GM23338 (cell line): Measurements from ENCODE around the gene ESYT1. TPM values are rescaled to one million over a fixed set of nuclear protein-coding genes. Genes with fewer than 3 reads are reported as not detected.

Experiments used
- ATAC-seq: fragments of 200-7000 bp; cut with Tn5 transposase; 3 replicates; pipeline ENCODE4 v1.9.1; 2020
- DNase-seq: peaks from one replicate; pipeline ENCODE4 v3.0.0-alpha.2; 2015; ENCODE audit warnings: low spot score
- H2AFZ ChIP-seq: fragments of 200-600 bp; sonication (generic); 2 replicates; pipeline ENCODE4 v1.8.0; 2016; ENCODE audit warnings: antibody characterized with exemption, mild to moderate bottlenecking, moderate library complexity
- H3F3A ChIP-seq: fragments of 200-600 bp; sonication (generic); replicated peaks from 2 replicates; pipeline ENCODE4 v1.8.0; 2017; ENCODE audit warnings: antibody characterized with exemption, mixed run types, low read depth
- H3K27ac ChIP-seq: fragments of 200-600 bp; sonication (generic); 2 replicates; pipeline ENCODE4 v1.6.1; 2016; ENCODE audit warnings: low read depth
- H3K27me3 ChIP-seq: fragments of 200-600 bp; sonication (generic); 2 replicates; pipeline ENCODE4 v1.8.0; 2016; ENCODE audit warnings: mild to moderate bottlenecking, mixed run types, moderate library complexity; ENCODE audit not compliant: insufficient read depth
- H3K36me3 ChIP-seq: fragments of 200-600 bp; sonication (generic); 2 replicates; pipeline ENCODE4 v1.8.0; 2016; ENCODE audit warnings: mild to moderate bottlenecking; ENCODE audit not compliant: insufficient read depth
- H3K4me1 ChIP-seq: fragments of 200-600 bp; sonication (generic); 2 replicates; pipeline ENCODE4 v1.8.0; 2016; ENCODE audit warnings: mild to moderate bottlenecking, moderate library complexity; ENCODE audit not compliant: insufficient read depth
- H3K4me2 ChIP-seq: fragments of 200-600 bp; sonication (generic); 2 replicates; pipeline ENCODE4 v1.7.1; 2017; ENCODE audit warnings: mixed run types
- H3K4me3 ChIP-seq: fragments of 200-600 bp; sonication (generic); 2 replicates; pipeline ENCODE4 v1.6.1; 2016; ENCODE audit warnings: mixed run types
- H3K79me2 ChIP-seq: fragments of 200-600 bp; sonication (generic); replicated peaks from 2 replicates; pipeline ENCODE4 v1.8.0; 2017; ENCODE audit warnings: mild to moderate bottlenecking; ENCODE audit not compliant: insufficient read depth
- H3K9me2 ChIP-seq: fragments of 200-600 bp; sonication (generic); 2 replicates; pipeline ENCODE4 v1.8.0; 2017; ENCODE audit not compliant: insufficient read depth
- H4K20me1 ChIP-seq: fragments of 200-600 bp; sonication (generic); replicated peaks from 2 replicates; pipeline ENCODE4 v1.8.0; 2017; ENCODE audit warnings: mild to moderate bottlenecking; ENCODE audit not compliant: insufficient read depth
- H3K27ac Mint-ChIP-seq: 2 replicates; pipeline ENCODE4 v1.8.0; 2020; ENCODE audit warnings: inconsistent platforms, mild to moderate bottlenecking, moderate library complexity, mixed read lengths
- H3K27me3 Mint-ChIP-seq: 3 replicates; pipeline ENCODE4 v1.8.0; 2022; ENCODE audit warnings: low read depth, mild to moderate bottlenecking, moderate library complexity, mixed read lengths, inconsistent platforms; ENCODE audit not compliant: insufficient read depth, poor library complexity
- H3K36me3 Mint-ChIP-seq: 3 replicates; pipeline ENCODE4 v1.8.0; 2021; ENCODE audit warnings: low read depth, mild to moderate bottlenecking, inconsistent platforms, moderate library complexity, mixed read lengths
- H3K4me1 Mint-ChIP-seq: 3 replicates; pipeline ENCODE4 v1.8.0; 2020; ENCODE audit warnings: mild to moderate bottlenecking, inconsistent platforms, mixed read lengths
- H3K4me3 Mint-ChIP-seq: 3 replicates; pipeline ENCODE4 v1.8.0; 2021; ENCODE audit warnings: moderate library complexity, mild to moderate bottlenecking, inconsistent platforms, mixed read lengths
- H3K9me3 Mint-ChIP-seq: 3 replicates; pipeline ENCODE4 v1.8.0; 2020; ENCODE audit warnings: moderate library complexity, mild to moderate bottlenecking, inconsistent platforms, mixed read lengths
- CREB1 ChIP-seq: fragments of 250-450 bp; sonication (Bioruptor Pico); IDR thresholded peaks from 2 replicates; pipeline ENCODE4 v1.5.0; 2020; ENCODE audit warnings: low read depth, mild to moderate bottlenecking, moderate library complexity
- CTCF ChIP-seq, 2 experiments: fragments of 200-600 bp in 1 of 2; sonication (generic) in 1 of 2; conservative IDR thresholded peaks; 2 replicates each; pipeline versions ENCODE4 v1.5.1 to v1.6.1; 2016 to 2017; ENCODE audit warnings: antibody characterized with exemption in 2 of 2, low read depth in 2 of 2, mild to moderate bottlenecking in 2 of 2, moderate library complexity in 1 of 2
- EZH2 ChIP-seq: fragments of 200-600 bp; sonication (generic); IDR thresholded peaks from one replicate; pipeline ENCODE4 v1.8.0; 2017; ENCODE audit warnings: antibody characterized with exemption, mild to moderate bottlenecking, low read depth; ENCODE audit not compliant: unreplicated experiment
- EZH2phosphoT487 ChIP-seq: fragments of 200-600 bp; sonication (generic); IDR thresholded peaks from one replicate; pipeline ENCODE4 v1.8.1; 2018; ENCODE audit warnings: antibody characterized with exemption; ENCODE audit not compliant: unreplicated experiment
- POLR2AphosphoS5 ChIP-seq: IDR thresholded peaks from 2 replicates; pipeline ENCODE4 v1.6.1; 2016; ENCODE audit warnings: antibody characterized with exemption, low read depth
- STAT1 ChIP-seq: IDR thresholded peaks from one replicate; pipeline ENCODE4 v1.6.1; 2016; ENCODE audit warnings: antibody characterized with exemption; ENCODE audit not compliant: unreplicated experiment
- ZNF114 ChIP-seq: fragments of 250-450 bp; sonication (Bioruptor Pico); IDR thresholded peaks from 2 replicates; pipeline ENCODE4 v1.5.0; 2020; ENCODE audit warnings: mild to moderate bottlenecking, moderate library complexity
- ZNF331 ChIP-seq: fragments of 250-450 bp; sonication (Bioruptor Pico); IDR thresholded peaks from 2 replicates; pipeline ENCODE4 v1.5.0; 2020; ENCODE audit warnings: low read depth, mild to moderate bottlenecking, moderate library complexity
- polyA plus RNA-seq: library from polyadenylated mRNA; unstranded; fragments of >200 nt; fragmentation: Nextera tagmentation; extraction: Ambion mirVana; gene quantifications from 2 replicates; pipeline ENCODE4 v1.2.1, GENCODE V29; 2016
- total RNA-seq: library from RNA; depleted of rRNA; stranded (reverse); fragments of >200 nt; shearing (Covaris generic); gene quantifications from 2 replicates; pipeline ENCODE4 v1.2.3, GENCODE V29; 2014
- TF ChIP-seq, protein P1 (sequence below): IDR thresholded peaks from one replicate; pipeline ENCODE4 v1.6.1; 2018; ENCODE audit warnings: antibody characterized with exemption; ENCODE audit not compliant: unreplicated experiment
- TF ChIP-seq, protein P2 (sequence below): IDR thresholded peaks from 2 replicates; pipeline ENCODE4 v1.6.1; 2016; ENCODE audit warnings: antibody characterized with exemption

Gene ESYT1
- total and polyA plus RNA-seq, 2 experiments from 2014 or later, result 23.3 to 142 TPM

DNA sequence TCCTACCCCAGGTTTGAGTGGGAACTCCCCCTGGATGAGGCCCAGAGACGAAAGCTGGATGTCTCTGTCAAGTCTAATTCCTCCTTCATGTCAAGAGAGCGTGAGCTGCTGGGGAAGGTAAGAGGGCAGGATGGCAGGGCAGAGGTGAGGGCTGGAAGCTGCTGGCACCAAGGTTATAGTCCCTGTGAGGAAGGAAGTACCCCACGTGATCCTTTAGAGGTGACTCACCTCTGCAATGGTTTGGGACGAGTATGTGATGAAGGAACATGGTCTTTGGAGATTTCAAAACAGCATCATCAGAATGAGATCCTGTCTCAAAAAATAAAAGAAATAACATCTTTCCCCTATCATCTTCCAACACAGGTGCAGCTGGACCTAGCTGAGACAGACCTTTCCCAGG, 15.2 kb downstream of the ESYT1 start:
- Histone ChIP-seq H3K9me2 (no peaks in the 10 kb centered on the region), H4K20me1 (no peaks in the 10 kb centered on the region; the same call in 1 of the 2 replicates), H2AFZ (no peak overlapping the region), H3K27ac (no peak overlapping the region), H3K4me3 (no peak overlapping the region), H3K4me1 (no peaks in the 10 kb centered on the region), H3K36me3 (peaks cover 57% of the 10 kb centered on the region), H3K4me2 (no peak overlapping the region), H3K79me2 (no peaks in the 10 kb centered on the region), H3F3A (peaks cover 6% of the 10 kb centered on the region; the same call in 1 of the 2 replicates), H3K27me3 (no peaks in the 10 kb centered on the region)
- peaks cover 71% of the 10 kb centered on the region for H3K36me3 Mint-ChIP-seq
- ATAC-seq (no peak), DNase-seq (no peak)
- H3K4me3 Mint-ChIP-seq, result no peak overlapping the region
- H3K27me3 Mint-ChIP-seq, result peaks cover 4% of the 10 kb centered on the region
- H3K4me1 Mint-ChIP-seq, result no peaks in the 10 kb centered on the region
- H3K27ac Mint-ChIP-seq, result no peak overlapping the region
- TF ChIP-seq STAT1 (no peak), EZH2phosphoT487 (no peak), ZNF331 (CRISPR knock-in tag) (no peak), ZNF114 (CRISPR knock-in tag) (no peak), CREB1 (no peak), POLR2AphosphoS5 (no peak), CTCF (conservative IDR thresholded peaks at IDR 0.05; ENCODE audit: low read depth in 2 of 2) (no peak)
- TF ChIP-seq, protein P1, sequence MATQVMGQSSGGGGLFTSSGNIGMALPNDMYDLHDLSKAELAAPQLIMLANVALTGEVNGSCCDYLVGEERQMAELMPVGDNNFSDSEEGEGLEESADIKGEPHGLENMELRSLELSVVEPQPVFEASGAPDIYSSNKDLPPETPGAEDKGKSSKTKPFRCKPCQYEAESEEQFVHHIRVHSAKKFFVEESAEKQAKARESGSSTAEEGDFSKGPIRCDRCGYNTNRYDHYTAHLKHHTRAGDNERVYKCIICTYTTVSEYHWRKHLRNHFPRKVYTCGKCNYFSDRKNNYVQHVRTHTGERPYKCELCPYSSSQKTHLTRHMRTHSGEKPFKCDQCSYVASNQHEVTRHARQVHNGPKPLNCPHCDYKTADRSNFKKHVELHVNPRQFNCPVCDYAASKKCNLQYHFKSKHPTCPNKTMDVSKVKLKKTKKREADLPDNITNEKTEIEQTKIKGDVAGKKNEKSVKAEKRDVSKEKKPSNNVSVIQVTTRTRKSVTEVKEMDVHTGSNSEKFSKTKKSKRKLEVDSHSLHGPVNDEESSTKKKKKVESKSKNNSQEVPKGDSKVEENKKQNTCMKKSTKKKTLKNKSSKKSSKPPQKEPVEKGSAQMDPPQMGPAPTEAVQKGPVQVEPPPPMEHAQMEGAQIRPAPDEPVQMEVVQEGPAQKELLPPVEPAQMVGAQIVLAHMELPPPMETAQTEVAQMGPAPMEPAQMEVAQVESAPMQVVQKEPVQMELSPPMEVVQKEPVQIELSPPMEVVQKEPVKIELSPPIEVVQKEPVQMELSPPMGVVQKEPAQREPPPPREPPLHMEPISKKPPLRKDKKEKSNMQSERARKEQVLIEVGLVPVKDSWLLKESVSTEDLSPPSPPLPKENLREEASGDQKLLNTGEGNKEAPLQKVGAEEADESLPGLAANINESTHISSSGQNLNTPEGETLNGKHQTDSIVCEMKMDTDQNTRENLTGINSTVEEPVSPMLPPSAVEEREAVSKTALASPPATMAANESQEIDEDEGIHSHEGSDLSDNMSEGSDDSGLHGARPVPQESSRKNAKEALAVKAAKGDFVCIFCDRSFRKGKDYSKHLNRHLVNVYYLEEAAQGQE, result no peak
- TF ChIP-seq, protein P2, sequence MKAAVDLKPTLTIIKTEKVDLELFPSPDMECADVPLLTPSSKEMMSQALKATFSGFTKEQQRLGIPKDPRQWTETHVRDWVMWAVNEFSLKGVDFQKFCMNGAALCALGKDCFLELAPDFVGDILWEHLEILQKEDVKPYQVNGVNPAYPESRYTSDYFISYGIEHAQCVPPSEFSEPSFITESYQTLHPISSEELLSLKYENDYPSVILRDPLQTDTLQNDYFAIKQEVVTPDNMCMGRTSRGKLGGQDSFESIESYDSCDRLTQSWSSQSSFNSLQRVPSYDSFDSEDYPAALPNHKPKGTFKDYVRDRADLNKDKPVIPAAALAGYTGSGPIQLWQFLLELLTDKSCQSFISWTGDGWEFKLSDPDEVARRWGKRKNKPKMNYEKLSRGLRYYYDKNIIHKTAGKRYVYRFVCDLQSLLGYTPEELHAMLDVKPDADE, result no peak
- H3K9me3 Mint-ChIP-seq, result no peaks in the 10 kb centered on the region

GRCh38 chr12:56143870-56144269, 15.8 kb downstream of the ESYT1 start:
- H3K27ac ChIP-seq, result no peak overlapping the region
- H3K9me3 Mint-ChIP-seq, result no peaks in the 10 kb centered on the region
- H3F3A ChIP-seq, result peaks cover 6% of the 10 kb centered on the region; the same call in 1 of the 2 replicates
- peaks cover 4% of the 10 kb centered on the region for H3K27me3 Mint-ChIP-seq
- no peaks in the 10 kb centered on the region for H3K4me1 ChIP-seq
- H2AFZ ChIP-seq, result no peak overlapping the region
- no peaks in the 10 kb centered on the region for H3K27me3 ChIP-seq
- TF ChIP-seq EZH2 (no peak), STAT1 (no peak), POLR2AphosphoS5 (no peak)
- TF ChIP-seq, protein P2, result no peak
- no peak overlapping the region for H3K4me2 ChIP-seq
- H3K36me3 Mint-ChIP-seq, result peaks cover 65% of the 10 kb centered on the region
- no peaks in the 10 kb centered on the region for H3K4me1 Mint-ChIP-seq
- ATAC-seq (no peak), DNase-seq (no peak)
- no peak overlapping the region for H3K4me3 Mint-ChIP-seq
- no peak overlapping the region for H3K27ac Mint-ChIP-seq
- peaks cover 50% of the 10 kb centered on the region for H3K36me3 ChIP-seq
- H4K20me1 ChIP-seq, result no peaks in the 10 kb centered on the region; the same call in 1 of the 2 replicates
- no peaks in the 10 kb centered on the region for H3K9me2 ChIP-seq
- no peak overlapping the region for H3K4me3 ChIP-seq
- H3K79me2 ChIP-seq, result no peaks in the 10 kb centered on the region
